GM12878 (cell line): ENCODE results near the gene PIK3R5. TPM values are rescaled to one million over a fixed set of nuclear protein-coding genes. Genes with fewer than 3 reads are reported as not detected.
A peak's percentile ranks its signal among the peaks of the same experiment; 100 is the strongest.

Source experiments
- ATAC-seq: fragments of 200-7000 bp; cut with Tn5 transposase; 3 replicates; pipeline ENCODE4 v1.9.1; 2020; ENCODE audit warnings: mild to moderate bottlenecking, moderate library complexity
- BruUV-seq: library from RNA; stranded (reverse); fragments of 400-500 nt; replicated peaks from 2 replicates; lab custom pipeline; 2021; lab: Mats Ljungman, UMichigan
- CTCF ChIA-PET: fragments of 300-600 bp; sonication (Branson Sonifier 250); formaldehyde crosslinking; extraction: SDS; loops from one replicate; lab custom pipeline; 2021; ENCODE audit warnings: inconsistent platforms; lab: Yijun Ruan, JAX
- POLR2A ChIA-PET: fragments of 350-600 bp; formaldehyde crosslinking; extraction: SDS; loops from one replicate; lab custom pipeline; 2021; ENCODE audit warnings: inconsistent platforms; lab: Charles Lee
- RAD21 ChIA-PET: fragments of 300-600 bp; sonication (Branson Sonifier 250); formaldehyde crosslinking; loops from one replicate; lab custom pipeline; 2023; ENCODE audit warnings: antibody characterized with exemption; ENCODE audit not compliant: unreplicated experiment; lab: Charles Lee
- SMC1A ChIA-PET: fragments of 300-600 bp; sonication (Branson Sonifier 250); formaldehyde crosslinking; loops from one replicate; lab custom pipeline; 2023; ENCODE audit not compliant: unreplicated experiment, uncharacterized antibody; lab: Charles Lee
- DNase-seq: peaks from one replicate; pipeline ENCODE4 v3.0.0-alpha.2; 2011; ENCODE audit warnings: low read depth, low spot score
- FAIRE-seq: peaks from 3 replicates; lab custom pipeline; 2011; peaks lifted over from hg19 to GRCh38; lab: Jason Lieb, UNC
- H2AFZ ChIP-seq: 2 replicates; pipeline ENCODE4 v1.6.0; 2011; ENCODE audit warnings: low read depth, low read length, control low read depth; ENCODE audit not compliant: control insufficient read depth
- H3K27ac ChIP-seq: 2 replicates; pipeline ENCODE4 v1.5.1; 2011; ENCODE audit warnings: control low read depth; ENCODE audit not compliant: control insufficient read depth, insufficient read depth
- H3K27me3 ChIP-seq, 2 experiments: replicated peaks in 1 of 2; 2 replicates each; pipeline versions ENCODE4 v1.6.0 to v1.6.1; 2011; ENCODE audit warnings: low read length in 1 of 2; ENCODE audit not compliant: control insufficient read depth in 2 of 2, insufficient read depth in 2 of 2
- H3K36me3 ChIP-seq, 2 experiments: 2 replicates each; pipeline ENCODE4 v1.5.1; 2011; ENCODE audit warnings: low read length in 1 of 2; ENCODE audit not compliant: control insufficient read depth in 2 of 2, insufficient read depth in 2 of 2
- H3K4me1 ChIP-seq: 2 replicates; pipeline ENCODE4 v1.6.1; 2011; ENCODE audit warnings: mild to moderate bottlenecking, low read length, moderate library complexity, mixed read lengths; ENCODE audit not compliant: control insufficient read depth, insufficient read depth
- H3K4me2 ChIP-seq: 2 replicates; pipeline ENCODE4 v1.6.0; 2011; ENCODE audit warnings: control low read depth; ENCODE audit not compliant: control insufficient read depth, insufficient read depth
- H3K4me3 ChIP-seq: fragments of 200-600 bp; sonication (generic); 2 replicates; pipeline ENCODE4 v1.5.1; 2016
- H3K79me2 ChIP-seq: 2 replicates; pipeline ENCODE4 v1.6.0; 2011; ENCODE audit warnings: low read length; ENCODE audit not compliant: control insufficient read depth, insufficient read depth
- H3K9ac ChIP-seq: 2 replicates; pipeline ENCODE4 v1.8.0; 2011; ENCODE audit warnings: low read length, control low read depth, mixed read lengths; ENCODE audit not compliant: control insufficient read depth, insufficient read depth
- H3K9me3 ChIP-seq: replicated peaks from 3 replicates; pipeline ENCODE4 v1.5.1; 2011; ENCODE audit warnings: mild to moderate bottlenecking, low read length; ENCODE audit not compliant: control insufficient read depth, insufficient read depth
- H4K20me1 ChIP-seq: 2 replicates; pipeline ENCODE4 v1.6.0; 2011; ENCODE audit not compliant: control insufficient read depth, insufficient read depth
- EZH2 ChIP-seq: IDR thresholded peaks from 2 replicates; pipeline ENCODE4 v1.6.1; 2012; ENCODE audit warnings: low read depth, mild to moderate bottlenecking, control low read depth, inconsistent platforms, low read length, borderline replicate concordance; ENCODE audit not compliant: control insufficient read depth
- HDAC2 ChIP-seq: fragments of 200-600 bp; sonication (generic); IDR thresholded peaks from 2 replicates; pipeline ENCODE4 v1.6.1; 2017
- POLR2A ChIP-seq: IDR thresholded peaks from 2 replicates; pipeline ENCODE4 v1.6.1; 2011; ENCODE audit warnings: low read depth, mild to moderate bottlenecking, low read length
- SUPT20H ChIP-seq: IDR thresholded peaks from 2 replicates; pipeline ENCODE4 v1.6.1; 2011; ENCODE audit warnings: low read depth, mild to moderate bottlenecking, low read length, moderate library complexity, borderline replicate concordance; ENCODE audit not compliant: control insufficient read depth
- YY1 ChIP-seq: IDR thresholded peaks from 2 replicates; pipeline ENCODE4 v1.6.1; 2011; ENCODE audit warnings: low read depth, mild to moderate bottlenecking, low read length
- WGBS: methylation state at CpG from one replicate; pipeline ENCODE4 v1.1.6; 2016; ENCODE audit warnings: low lambda C conversion rate; ENCODE audit not compliant: insufficient replicate concordance, insufficient coverage; ENCODE audit errors: missing lambda C conversion rate; 5-methylcytosine and 5-hydroxymethylcytosine counted together
- in situ Hi-C: fragments of 300-500 bp; cut with MboI; formaldehyde crosslinking; loops from 9 replicates; pipeline ENCODE4 v1.14.3; 2018; ENCODE audit warnings: mixed read lengths
- intact Hi-C: fragments of 100-400 bp; cut with micrococcal nuclease; formaldehyde crosslinking; loops from one replicate; pipeline ENCODE4 v1.14.2; 2022; ENCODE audit not compliant: unreplicated experiment
- polyA plus RNA-seq, 11 experiments: library from polyadenylated mRNA; depleted of rRNA in 4 of 11; unstranded in 6 of 11; stranded (reverse) in 5 of 11; fragments of >200 nt; fragmentation: Nextera tagmentation in 4 of 11; fragmentation: Illumina TruSeq in 1 of 11; extraction: Ambion mirVana in 4 of 11; extraction: Trizol in 1 of 11; gene quantifications; 1 replicate in 1 of 11; 2 replicates in 10 of 11; pipeline versions ENCODE4 v1.2.1 to v1.2.3, GENCODE V29; 2011 to 2016; ENCODE audit warnings: inconsistent platforms in 2 of 11, missing spikeins in 2 of 11, low read depth in 1 of 11
- total RNA-seq, 4 experiments: library from RNA; depleted of rRNA in 3 of 4; stranded (reverse); fragments of >200 nt in 3 of 4; fragmentation: Illumina TruSeq in 1 of 4; extraction: Trizol in 1 of 4; gene quantifications; 2 replicates each; pipeline versions ENCODE4 v1.2.1 to v1.2.3, GENCODE V29; 2013 to 2021
- TF ChIP-seq, protein P1 (sequence below): IDR thresholded peaks from 2 replicates; pipeline ENCODE4 v1.6.1; 2012; ENCODE audit warnings: improper control_type of control experiment, low read depth, low read length; ENCODE audit not compliant: insufficient replicate concordance

Gene PIK3R5
- total and polyA plus RNA-seq, 10 of the 15 experiments (the other 5 are each of a cell fraction or from before 2014, with no cell fraction given) = 9.5 to 50.8 (median 35.5) TPM

GRCh38 chr17:8839410-8839935 is 126.0 kb downstream of the PIK3R5 start:
- CTCF ChIA-PET = no interaction called here
- POLR2A ChIA-PET = no interaction called here
- no peak overlapping the region for H3K27ac ChIP-seq
- DNase-seq (no peak), FAIRE-seq (no peak), ATAC-seq (no peak)
- peaks cover 48 to 82% of the 10 kb centered on the region in 2 experiments for H3K36me3 ChIP-seq
- no peak overlapping the region for H3K4me3 ChIP-seq
- BruUV-seq = no TSS peak
- H4K20me1 ChIP-seq = no peaks in the 10 kb centered on the region; the same call in 1 of the 2 replicates
- WGBS = 85% methylated on average over 11 of the region's 11 CpGs
- no peak for TF ChIP-seq YY1
- no peak for TF ChIP-seq SUPT20H
- TF ChIP-seq, protein P1, sequence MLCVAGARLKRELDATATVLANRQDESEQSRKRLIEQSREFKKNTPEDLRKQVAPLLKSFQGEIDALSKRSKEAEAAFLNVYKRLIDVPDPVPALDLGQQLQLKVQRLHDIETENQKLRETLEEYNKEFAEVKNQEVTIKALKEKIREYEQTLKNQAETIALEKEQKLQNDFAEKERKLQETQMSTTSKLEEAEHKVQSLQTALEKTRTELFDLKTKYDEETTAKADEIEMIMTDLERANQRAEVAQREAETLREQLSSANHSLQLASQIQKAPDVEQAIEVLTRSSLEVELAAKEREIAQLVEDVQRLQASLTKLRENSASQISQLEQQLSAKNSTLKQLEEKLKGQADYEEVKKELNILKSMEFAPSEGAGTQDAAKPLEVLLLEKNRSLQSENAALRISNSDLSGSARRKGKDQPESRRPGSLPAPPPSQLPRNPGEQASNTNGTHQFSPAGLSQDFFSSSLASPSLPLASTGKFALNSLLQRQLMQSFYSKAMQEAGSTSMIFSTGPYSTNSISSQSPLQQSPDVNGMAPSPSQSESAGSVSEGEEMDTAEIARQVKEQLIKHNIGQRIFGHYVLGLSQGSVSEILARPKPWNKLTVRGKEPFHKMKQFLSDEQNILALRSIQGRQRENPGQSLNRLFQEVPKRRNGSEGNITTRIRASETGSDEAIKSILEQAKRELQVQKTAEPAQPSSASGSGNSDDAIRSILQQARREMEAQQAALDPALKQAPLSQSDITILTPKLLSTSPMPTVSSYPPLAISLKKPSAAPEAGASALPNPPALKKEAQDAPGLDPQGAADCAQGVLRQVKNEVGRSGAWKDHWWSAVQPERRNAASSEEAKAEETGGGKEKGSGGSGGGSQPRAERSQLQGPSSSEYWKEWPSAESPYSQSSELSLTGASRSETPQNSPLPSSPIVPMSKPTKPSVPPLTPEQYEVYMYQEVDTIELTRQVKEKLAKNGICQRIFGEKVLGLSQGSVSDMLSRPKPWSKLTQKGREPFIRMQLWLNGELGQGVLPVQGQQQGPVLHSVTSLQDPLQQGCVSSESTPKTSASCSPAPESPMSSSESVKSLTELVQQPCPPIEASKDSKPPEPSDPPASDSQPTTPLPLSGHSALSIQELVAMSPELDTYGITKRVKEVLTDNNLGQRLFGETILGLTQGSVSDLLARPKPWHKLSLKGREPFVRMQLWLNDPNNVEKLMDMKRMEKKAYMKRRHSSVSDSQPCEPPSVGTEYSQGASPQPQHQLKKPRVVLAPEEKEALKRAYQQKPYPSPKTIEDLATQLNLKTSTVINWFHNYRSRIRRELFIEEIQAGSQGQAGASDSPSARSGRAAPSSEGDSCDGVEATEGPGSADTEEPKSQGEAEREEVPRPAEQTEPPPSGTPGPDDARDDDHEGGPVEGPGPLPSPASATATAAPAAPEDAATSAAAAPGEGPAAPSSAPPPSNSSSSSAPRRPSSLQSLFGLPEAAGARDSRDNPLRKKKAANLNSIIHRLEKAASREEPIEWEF = no peak
- TF ChIP-seq POLR2A = peak; percentile 42; the same call in 1 of the 2 replicates
- TF ChIP-seq HDAC2 = no peak
- TF ChIP-seq EZH2 = no peak
- SMC1A ChIA-PET = interaction anchor here (1.2 kb wide), 1 partner anchor 28 kb away, joined by 3 read pairs; the partner anchor contains the start of gene PIK3R6
- no peaks in the 10 kb centered on the region for H3K9me3 ChIP-seq
- no peak overlapping the region for H3K9ac ChIP-seq
- H3K4me1 ChIP-seq = peaks cover 11% of the 10 kb centered on the region
- H3K4me2 ChIP-seq = no peak overlapping the region
- H2AFZ ChIP-seq = no peak overlapping the region
- RAD21 ChIA-PET = no interaction called here
- peaks cover 12% of the 10 kb centered on the region for H3K79me2 ChIP-seq
- H3K27me3 ChIP-seq = no peaks in the 10 kb centered on the region
- in situ Hi-C loops = no loop called here
- intact Hi-C loops = no loop called here
